Mucosa of gallbladder (tissue), 1 donor: ENCODE results near the gene TTBK1. TPM values are rescaled to one million over a fixed set of nuclear protein-coding genes. Genes with fewer than 3 reads are reported as not detected.

ENCODE experiments used
- DNase-seq: peaks from one replicate; pipeline ENCODE4 v3.0.0-alpha.2; 2020; ENCODE audit warnings: low spot score
- total RNA-seq: library from RNA; stranded (reverse); gene quantifications from one replicate; pipeline ENCODE4 v1.2.1, GENCODE V29; 2021
- donor health status: DM: no; HTN: no; CAD: no.

The TTBK1 gene
- total RNA-seq = 1.6 TPM

DNA sequence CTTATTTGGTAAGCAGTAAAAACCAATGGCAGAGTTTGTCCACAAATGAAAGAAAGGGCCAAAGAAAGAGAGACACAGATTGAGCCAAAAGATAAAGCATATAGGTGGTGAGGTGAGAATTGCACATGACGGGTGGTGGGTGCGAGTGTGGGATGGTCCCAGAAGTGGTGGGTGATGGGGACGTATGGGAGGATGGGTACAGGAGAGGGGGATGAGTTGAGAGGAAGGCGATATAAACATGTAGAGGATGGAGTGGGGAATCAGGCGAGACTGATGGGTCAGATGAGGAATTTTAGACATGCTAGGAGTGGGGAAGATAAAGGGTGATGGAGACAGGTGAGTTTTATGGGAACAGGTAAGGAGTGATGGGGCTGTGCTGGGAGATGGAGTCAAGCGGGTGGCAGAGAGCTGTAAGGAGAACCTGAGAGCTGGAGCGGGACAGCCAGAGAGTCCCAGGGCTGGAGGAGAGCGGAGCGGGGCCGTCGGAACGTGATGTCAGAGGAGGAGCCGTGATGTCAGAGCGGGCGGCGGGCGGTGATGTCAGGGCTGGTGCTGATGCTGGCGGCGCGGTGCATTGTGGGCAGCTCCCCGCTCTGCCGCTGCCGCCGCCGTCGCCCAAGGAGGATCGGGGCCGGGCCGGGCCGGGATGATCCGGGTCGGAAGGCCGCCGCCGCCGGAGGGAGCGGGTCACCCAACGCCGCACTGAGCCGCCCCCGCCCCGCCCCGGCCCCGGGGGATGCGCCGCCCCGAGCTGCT, at the start of gene TTBK1:
Gene TTBK1, plus strand, starts transcription at position 574 of the 756 bp plus-strand sequence. CDS start 3,180 bp downstream, outside the sequence.
- no peak for DNase-seq

DNA sequence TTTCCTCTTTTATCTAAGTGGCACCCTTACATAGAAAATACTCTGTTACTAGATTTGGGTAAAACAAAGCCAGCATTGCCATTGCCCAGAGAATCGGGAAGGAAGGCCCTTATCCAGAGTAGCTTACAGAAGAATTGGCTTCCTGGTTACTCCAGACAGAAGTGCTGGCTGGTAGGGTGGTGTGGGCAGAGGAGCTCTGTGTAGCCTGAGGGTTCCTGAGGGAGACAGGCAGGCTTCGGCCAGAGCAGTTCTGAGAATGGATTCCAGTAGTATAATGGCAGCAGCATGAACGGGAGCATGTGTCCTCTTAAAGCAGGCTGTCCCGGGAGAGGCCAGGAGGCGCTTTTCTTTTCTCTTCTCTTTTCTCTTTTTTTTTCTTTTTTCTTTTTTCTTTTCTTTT, 49.4 kb upstream of the TTBK1 start:
- no peak for DNase-seq

DNA sequence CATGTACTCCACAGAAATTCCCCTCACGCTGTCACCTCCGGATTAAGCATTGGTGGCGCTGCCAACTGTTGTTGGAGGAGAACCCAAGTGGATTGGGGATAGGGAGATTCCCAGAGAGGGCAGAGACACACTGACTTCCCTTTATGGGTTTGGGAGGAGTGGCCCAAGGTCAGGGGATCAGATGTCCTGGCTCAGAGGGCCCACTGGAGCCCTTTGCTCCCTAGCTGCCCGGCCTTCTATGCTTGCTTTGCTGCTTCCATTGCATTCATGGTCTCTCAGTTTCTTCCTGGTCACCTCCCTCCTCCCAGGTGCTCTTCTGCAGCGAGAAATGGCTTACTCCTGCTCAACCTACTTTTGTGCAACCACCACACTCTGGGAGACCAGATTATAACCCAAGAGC, 46.9 kb upstream of the TTBK1 start:
- DNase-seq = no peak

DNA sequence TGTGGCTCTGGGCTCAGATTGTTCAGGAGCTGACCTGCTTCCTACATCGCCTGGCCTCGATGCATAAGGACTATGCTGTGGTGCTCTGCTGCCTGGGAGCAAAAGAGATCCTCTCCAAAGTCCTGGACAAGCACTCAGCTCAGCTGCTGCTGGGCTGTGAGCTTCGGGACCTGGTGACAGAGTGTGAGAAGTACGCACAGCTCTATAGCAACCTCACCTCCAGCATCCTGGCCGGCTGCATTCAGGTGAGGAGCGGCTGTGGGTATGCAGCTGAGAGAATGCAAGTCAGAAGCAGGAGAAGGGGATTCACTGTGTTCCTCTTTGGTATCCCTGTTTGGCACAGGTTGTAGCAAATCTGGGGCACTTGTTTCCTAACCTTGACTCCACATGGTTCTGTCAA, 43.4 kb upstream of the TTBK1 start:
- DNase-seq = no peak

DNA sequence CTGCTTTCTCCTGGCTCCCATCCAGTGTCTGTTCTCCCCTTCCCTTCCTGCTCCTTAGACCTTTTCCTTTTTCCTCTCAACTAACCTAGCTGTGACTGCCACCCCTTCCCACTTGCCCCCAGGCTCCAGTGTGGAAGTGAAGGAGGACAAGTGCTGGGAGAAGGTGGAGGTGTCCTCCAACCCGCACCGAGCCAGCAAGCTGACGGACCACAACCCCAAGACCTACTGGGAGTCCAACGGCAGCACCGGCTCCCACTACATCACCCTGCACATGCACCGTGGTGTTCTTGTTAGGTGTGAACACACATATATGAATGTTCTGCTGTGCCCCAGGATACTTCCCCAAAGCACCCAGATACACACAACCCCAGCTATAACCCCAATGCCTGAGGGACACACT, 42.7 kb upstream of the TTBK1 start:
- no peak for DNase-seq

DNA sequence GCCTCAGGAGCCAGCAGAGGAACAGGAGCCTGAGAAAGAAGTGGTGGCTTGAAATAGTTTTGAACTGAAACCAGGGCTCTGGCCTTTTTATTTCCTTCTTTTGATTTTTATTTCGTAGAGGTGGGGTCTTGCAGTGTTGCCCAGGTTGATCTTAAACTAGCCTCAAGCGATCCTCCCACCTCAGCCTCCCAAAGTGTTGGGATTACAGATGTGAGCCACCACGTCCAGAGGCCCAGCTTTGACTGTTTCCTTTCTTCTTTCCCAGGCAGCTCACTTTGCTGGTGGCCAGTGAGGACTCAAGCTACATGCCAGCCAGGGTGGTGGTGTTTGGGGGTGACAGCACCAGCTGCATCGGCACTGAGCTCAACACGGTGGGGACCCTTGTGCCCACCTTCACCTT, 40.8 kb upstream of the TTBK1 start:
- no peak for DNase-seq

DNA sequence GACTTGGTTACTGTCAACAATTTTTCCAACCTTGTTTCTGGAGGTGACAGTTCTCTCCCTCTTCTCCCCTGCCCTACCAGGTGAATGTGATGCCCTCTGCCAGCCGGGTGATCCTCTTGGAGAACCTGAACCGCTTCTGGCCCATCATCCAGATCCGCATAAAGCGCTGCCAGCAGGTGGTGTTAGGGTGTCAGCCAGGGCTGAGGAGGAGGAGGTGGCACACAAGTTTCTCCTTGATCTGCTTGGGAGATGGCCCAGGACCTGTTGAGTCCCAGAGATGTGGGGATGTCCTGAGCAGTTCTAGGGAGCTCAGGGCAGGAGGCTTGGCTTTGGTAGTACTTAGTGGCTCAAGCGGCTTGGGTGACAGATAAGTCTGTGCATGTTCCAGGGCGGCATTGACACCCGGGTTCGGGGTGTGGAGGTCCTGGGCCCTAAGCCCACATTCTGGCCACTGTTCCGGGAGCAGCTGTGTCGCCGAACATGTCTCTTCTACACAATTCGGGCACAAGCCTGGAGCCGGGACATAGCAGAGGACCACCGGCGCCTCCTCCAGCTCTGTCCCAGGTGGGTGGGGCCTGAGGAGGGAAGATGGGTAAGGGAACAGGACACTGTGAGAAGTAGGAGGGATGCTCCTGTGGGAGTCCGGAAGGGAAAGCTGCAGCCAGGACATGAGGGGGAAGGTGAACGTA, 40.1 kb upstream of the TTBK1 start:
- DNase-seq = no peak

DNA sequence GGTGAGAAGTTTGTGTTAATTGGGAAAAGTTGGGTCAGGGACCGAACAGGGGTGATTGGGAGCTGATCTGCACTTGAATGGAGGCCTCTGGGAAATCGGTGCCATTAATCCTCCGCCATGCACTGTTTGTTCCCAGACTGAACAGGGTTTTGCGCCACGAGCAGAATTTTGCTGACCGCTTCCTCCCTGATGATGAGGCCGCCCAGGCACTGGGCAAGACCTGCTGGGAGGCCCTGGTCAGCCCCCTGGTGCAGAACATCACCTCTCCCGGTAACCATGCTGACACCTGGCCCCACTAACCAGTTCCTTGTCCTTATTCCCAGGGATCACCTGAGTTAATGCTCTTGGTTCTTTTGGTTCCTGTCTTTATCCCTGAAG, 39.6 kb upstream of the TTBK1 start:
- DNase-seq = no peak

DNA sequence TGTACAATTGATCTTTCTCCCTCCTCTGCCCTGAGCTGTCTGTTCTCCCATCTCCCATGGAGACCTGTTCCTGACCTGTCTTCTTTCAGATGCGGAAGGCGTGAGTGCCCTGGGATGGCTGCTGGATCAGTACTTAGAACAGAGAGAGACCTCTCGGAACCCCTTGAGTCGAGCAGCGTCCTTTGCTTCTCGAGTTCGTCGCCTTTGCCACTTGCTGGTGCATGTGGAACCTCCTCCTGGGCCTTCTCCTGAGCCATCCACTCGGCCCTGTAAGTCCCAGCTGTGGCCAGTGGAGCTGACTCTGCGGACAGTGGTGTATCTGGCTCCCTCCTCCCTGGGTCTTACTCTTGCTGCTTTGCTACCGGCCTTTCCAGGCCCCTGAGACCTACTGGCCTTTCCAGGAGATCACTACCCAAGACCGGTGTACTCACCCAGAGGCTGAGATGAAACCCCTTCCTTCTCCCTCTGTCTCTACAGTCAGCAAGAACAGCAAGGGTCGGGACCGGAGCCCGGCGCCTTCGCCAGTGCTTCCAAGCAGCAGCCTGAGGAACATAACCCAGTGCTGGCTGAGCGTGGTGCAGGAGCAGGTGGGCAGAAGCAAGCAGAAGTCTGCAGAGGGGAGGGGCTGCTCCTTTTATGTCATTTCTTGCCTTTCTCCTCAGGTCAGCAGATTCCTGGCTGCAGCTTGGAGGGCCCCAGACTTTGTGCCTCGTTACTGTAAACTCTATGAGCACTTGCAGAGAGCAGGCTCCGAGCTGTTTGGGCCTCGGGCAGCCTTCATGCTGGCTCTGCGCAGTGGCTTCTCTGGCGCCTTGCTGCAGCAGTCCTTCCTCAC, 38.8 kb upstream of the TTBK1 start:
- DNase-seq = no peak

DNA sequence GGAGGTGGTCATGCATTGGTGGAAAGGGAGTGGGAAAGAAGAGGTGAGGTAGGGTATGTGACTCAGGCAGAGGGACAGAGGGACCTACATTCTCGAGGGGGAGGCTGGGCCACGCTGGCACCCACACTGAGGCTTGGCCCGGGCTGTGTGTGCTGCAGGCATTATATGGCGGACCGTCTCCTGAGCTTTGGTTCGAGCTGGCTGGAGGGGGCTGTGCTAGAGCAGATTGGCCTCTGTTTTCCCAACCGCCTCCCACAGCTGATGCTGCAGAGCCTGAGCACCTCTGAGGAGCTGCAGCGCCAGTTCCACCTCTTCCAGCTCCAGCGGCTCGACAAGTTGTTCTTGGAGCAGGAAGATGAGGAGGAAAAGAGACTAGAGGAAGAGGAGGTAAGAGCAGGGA, 37.4 kb upstream of the TTBK1 start:
- no peak for DNase-seq

DNA sequence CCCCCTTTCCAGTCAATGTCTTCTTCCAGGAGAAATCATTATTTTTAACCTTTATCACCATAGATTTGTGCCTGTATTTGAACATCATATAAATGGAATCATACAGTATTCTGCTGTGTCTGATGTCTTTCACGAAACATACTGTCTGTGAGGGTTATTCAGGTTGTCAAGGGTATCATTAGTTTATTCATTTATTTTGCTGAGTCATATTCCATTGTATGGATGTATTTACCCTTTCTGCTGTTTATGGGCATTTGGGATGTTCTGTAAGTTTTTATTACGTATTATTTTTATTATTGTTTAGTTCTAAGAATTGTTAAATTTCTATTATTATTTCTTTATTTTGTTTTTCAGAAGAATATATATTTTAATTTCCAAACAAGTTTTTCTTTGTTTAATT, 36.0 kb upstream of the TTBK1 start:
- no peak for DNase-seq

DNA sequence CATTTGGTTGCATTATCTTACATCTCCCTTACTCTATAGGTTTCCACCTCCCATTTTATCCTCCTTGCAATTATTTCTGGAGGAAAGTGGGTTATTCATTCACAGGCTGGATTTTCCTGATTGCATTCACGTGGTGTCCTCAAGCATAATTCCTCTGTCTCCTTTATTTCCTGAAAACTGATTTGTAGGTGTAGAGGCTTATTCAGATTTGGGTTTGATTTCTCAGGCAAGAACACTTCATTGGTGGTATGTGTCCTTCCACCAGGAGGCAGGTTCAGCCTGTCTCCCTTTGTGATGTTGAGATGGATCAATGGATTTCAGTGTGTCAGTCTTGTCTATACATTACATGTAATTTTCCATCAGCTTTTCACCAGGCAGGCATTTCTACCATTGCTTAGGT, 31.3 kb upstream of the TTBK1 start:
- no peak for DNase-seq

DNA sequence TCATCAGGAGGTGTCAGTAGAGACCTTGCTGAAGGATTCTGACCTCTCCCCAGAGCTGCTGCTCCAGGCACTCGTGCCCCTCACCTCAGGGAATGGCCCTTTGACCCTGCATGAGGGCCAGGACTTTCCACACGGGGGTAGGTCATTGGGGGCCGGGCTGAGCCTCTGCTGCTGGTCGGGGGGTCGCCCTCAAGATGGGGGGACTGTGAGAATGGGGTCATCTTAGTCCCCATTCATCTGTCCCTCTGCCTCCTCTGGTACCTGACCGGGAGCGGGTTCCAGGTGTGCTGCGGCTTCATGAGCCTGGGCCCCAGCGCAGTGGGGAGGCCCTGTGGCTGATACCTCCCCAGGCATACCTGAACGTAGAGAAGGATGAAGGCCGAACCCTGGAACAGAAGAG, 29.9 kb upstream of the TTBK1 start:
- no peak for DNase-seq

DNA sequence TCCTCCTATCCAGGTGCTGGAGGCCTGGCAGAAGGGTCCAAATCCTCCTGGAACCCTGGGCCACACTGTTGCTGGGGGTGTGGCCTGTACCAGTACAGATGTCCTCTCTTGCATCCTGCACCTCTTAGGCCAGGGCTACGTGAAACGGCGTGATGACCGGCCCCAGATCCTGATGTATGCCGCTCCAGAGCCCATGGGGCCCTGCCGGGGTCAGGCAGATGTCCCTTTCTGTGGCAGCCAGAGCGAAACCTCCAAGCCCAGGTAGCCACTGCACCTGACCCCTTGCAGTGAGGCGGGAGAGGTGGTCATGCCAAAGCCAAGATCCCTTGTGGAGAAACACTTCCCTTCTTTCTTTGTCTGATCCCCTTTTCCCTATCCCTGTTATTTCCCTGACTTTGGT, 28.2 kb upstream of the TTBK1 start:
- DNase-seq = no peak

DNA sequence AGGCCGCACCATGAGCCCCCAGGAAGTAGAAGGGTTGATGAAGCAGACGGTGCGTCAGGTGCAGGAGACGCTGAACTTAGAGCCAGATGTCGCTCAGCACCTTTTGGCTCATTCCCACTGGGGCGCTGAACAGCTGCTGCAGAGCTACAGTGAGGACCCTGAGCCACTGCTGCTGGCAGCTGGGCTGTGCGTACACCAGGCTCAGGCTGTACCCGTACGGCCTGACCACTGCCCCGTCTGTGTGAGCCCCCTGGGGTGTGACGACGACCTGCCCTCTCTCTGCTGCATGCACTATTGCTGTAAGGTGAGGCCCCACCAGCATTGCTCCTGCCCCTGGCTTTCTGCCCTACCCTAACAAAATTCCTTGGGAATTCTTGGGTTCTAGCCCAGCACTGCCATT, 27.1 kb upstream of the TTBK1 start:
- DNase-seq = no peak

DNA sequence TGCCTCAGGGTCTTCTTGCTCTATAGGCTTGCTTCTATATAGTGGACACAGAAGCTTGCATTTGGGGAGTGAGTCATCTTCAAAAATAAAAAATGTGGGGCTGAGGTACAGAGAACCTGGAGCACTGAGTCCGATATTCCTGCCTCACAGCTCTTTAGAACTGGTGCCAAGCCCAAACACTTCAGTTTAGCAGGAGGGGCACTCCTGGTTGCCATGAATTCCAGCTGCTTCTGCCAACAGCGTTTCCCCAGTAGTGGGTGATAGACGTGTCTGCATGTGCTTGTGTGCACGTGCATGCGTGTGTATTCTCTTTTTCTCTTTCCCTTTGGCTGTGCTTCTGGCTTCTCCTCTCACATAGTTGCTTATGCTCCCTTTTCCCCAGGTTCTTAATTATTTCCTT, 25.9 kb upstream of the TTBK1 start:
- no peak for DNase-seq

DNA sequence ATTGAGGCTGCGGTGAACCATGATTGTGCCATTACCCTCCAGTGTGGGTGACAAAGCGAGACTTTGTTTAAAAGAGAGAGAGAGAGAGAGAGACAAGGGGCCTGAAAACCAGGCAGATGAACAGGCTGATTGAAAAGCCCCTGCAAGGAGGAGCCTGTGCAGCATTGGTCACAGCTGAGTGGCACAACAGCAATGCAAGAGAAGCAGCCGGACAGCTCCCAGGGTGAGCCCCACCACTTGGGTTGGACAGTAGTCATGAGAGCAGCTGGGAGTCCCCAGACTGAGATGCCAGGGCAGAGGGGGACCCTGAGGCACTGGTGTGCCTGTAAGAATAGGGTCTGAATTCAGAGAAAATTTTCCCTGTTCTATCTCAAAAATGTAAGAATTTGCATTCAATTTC, 24.2 kb upstream of the TTBK1 start:
- no peak for DNase-seq

DNA sequence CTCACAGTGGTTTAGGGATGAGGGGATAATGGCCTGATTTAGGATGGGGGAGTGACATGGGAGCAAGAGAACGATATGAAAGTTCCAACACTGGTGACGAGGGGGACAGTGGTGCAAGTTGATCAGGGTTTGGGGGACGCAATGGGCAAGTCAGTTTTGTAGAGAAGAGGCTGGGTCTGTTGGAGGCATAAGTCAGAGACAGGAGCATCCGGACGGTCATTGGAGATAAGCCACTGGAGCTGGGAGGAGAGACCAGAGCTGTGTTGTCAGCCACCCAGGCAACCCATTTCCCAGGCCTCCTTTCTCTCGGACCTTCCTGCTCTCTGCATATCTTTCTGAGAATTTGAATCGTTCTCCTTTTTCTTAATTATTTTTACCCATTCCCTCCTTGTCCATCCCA, 23.5 kb upstream of the TTBK1 start:
- no peak for DNase-seq

DNA sequence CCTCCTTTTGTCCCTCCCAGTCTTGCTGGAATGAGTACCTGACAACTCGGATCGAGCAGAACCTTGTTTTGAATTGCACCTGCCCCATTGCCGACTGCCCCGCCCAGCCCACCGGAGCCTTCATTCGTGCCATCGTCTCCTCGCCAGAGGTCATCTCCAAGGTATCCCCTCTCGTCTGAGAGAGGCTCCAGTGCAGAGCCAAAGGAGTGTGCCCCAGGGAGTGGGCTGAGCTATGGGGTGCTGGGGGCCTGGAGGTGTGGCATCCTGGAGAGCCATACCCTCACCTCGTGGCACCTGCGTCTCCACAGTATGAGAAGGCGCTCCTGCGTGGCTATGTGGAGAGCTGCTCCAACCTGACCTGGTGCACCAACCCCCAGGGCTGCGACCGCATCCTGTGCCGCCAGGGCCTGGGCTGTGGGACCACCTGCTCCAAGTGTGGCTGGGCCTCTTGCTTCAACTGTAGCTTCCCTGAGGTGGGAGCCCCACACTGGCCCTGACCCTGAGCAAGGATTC, 22.8 kb upstream of the TTBK1 start:
- no peak for DNase-seq

DNA sequence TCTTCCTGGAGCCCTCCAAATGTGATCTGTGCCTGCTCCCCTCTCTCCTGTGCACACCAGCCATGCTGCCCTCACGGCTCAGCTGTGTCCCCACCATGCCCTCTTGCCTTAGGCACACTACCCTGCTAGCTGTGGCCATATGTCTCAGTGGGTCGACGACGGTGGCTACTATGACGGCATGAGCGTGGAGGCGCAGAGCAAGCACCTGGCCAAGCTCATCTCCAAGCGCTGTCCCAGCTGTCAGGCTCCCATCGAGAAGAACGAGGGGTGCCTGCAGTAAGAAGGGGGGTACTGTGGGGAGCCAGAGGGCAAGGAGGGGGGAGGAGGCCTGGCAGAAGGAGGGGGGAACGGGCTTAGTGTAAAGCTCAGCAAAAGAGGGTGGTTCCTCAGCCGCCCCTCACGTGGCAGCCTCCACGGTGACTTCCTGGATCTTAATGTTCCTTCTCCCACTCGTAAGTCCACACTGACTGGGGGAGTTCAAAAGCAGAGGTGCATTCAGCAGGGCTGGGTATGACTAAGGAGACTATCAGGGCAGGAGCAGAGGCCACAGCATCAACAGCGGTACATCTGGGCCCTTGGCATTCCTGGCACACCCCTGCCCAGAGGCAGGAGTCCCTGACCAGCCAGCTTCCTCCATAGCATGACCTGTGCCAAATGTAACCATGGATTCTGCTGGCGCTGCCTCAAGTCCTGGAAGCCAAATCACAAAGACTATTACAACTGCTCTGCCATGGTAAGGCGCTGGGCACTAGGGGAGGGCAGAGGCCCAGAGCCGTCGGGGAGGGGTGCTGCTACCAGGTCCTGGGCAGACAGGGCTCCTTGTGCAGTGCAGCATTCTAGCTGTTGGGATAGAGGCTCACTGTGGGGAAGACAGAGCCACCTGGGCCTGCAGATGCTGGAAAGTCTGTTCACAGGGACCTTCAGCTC, 22.0 kb upstream of the TTBK1 start:
- DNase-seq = no peak

DNA sequence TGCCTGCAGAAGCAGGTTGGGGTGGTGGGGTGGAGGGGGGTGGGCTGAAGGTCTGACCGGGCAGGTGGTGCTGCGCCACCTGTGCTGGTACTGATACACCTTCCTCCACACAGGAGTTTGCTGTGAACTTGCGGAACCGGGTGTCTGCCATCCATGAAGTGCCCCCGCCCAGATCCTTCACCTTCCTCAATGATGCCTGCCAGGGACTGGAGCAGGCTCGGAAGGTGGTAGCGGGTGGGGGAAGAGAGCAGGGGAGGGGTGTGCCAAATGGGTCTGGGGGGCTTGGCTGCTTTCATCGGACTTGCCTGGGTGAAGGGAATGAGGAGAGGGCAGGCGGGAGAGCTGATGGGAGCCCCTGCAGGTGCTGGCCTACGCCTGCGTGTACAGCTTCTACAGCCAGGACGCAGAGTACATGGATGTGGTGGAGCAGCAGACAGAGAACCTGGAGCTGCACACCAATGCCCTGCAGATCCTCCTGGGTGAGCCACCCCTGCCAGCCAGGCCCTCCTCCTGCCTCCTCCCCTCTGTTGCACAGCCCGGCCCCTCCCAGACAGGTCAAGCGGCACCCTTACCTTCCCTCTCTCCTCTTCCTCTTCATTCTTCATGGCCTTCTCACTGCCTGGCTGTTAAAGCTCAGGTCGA, 20.7 kb upstream of the TTBK1 start:
- DNase-seq = no peak
